Mesodermal cell (in vitro differentiated cells): ENCODE results near the gene FAM114A1.
"Not testable (repeated sequence)": the region's sequence is repeated elsewhere in the genome, so short reads cannot be mapped to it uniquely, and the experiment has no call there.

Experiments
- H3K27ac ChIP-seq: 2 replicates; pipeline ENCODE4 v1.7.0; 2013; ENCODE audit warnings: mild to moderate bottlenecking, low read depth, low read length, moderate library complexity; ENCODE audit not compliant: severe bottlenecking
- H3K36me3 ChIP-seq: 2 replicates; pipeline ENCODE4 v1.7.1; 2013; ENCODE audit warnings: mild to moderate bottlenecking, low read length, moderate library complexity; ENCODE audit not compliant: control insufficient read depth, insufficient read depth
- H3K4me1 ChIP-seq: one replicate; pipeline ENCODE4 v1.7.1; 2013; ENCODE audit warnings: mild to moderate bottlenecking, low read length; ENCODE audit not compliant: insufficient read depth, control insufficient read depth, poor library complexity, severe bottlenecking
- H3K4me3 ChIP-seq: 2 replicates; pipeline ENCODE4 v1.7.0; 2013; ENCODE audit warnings: low read length, control low read depth, mild to moderate bottlenecking; ENCODE audit not compliant: insufficient read depth, poor library complexity, severe bottlenecking; ENCODE audit errors: extremely low read depth
- H3K9me3 ChIP-seq: 2 replicates; pipeline ENCODE4 v1.7.1; 2013; ENCODE audit warnings: mild to moderate bottlenecking, low read length, moderate library complexity; ENCODE audit not compliant: control insufficient read depth
- WGBS, 2 experiments: methylation state at CpG; one replicate each; pipeline ENCODE4 v1.1.5; 2013; ENCODE audit warnings: missing lambda C conversion rate in 2 of 2; ENCODE audit not compliant: insufficient coverage in 2 of 2; 5-methylcytosine and 5-hydroxymethylcytosine counted together

FAM114A1 gene

DNA sequence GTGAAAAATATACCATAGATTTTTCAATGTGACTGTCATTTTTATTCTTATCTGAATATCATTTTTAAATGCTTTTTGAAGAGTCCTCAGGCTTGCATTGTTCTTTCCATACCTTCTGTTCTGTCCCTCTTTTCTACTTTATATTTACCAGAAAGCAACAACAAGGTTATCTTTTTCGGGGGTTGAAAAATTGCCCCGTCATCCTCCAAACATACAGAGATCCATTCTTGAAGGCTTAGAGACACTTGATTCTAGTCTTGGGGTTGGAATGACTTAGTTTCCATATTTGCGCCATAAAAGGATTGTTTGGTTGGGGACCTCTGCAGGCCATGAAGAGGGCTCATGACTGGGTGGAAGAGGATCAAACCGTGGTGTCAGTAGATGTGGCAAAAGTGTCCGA lies 63.5 kb downstream of the FAM114A1 start:
- WGBS, 2 experiments, result 100% methylated on average over 3 of the region's 5 CpGs
- Histone ChIP-seq H3K4me1 (no peaks in the 10 kb centered on the region), H3K4me3 (no peak overlapping the region), H3K27ac (no peak overlapping the region), H3K9me3 (no peaks in the 10 kb centered on the region), H3K36me3 (peaks cover 92% of the 10 kb centered on the region)

DNA sequence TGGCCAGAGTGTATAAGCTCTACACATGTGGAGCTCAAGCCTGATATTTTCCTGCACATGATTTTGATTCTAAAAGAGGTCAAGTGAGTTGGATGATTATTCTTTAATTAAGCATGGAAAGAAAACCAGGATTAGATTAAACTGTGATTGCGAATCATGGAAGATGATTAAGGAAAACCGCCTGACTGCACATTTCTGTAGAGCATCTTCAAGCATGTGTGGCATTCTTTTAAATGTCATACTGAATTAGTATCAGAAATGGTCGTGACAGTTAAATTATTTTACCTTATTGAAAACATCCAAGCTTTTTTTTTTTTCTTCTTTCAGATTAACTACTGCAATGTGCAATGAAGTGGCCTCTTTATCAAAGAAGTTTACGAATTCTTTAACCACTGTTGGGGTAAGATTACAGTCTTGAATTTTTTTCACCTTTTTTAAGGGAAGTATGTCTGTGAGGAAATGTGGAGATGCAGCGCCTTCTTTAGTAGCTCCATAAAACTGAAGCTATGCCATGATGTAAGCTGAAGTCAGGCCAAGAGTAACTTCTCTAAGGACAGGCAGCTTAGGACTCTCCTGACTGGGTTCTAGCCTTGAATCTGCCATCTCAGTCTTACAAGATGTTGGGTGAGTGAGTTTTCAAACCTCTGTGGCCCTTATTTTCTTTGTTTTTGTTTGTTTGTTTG lies 67.9 kb downstream of the FAM114A1 start:
- WGBS, 2 experiments, result 80 to 100% methylated on average over 3 of the region's 5 CpGs
- no peaks in the 10 kb centered on the region for H3K4me1 ChIP-seq
- H3K36me3 ChIP-seq, result peaks cover 92% of the 10 kb centered on the region
- no peaks in the 10 kb centered on the region for H3K9me3 ChIP-seq
- no peak overlapping the region for H3K27ac ChIP-seq
- no peak overlapping the region for H3K4me3 ChIP-seq

DNA sequence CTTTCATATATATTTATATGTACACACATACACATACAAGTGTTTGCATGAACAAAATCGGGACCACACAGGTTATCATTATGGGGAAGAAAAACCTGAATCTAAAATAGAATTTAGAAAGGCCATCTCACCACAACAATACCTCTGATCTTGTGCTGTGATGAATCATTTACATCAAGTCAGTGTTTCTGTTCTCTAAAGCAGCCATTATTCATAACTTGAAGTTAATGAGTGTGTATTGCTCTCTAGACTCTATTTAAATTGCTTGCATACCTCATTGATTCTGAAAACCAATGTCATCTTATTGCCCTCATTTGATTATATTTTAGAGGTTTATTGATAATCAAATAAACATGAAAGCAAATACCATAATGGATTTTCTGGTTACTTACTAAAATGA lies 71.6 kb downstream of the FAM114A1 start:
- no peak overlapping the region for H3K27ac ChIP-seq
- no peaks in the 10 kb centered on the region for H3K4me1 ChIP-seq
- no peaks in the 10 kb centered on the region for H3K9me3 ChIP-seq
- no peak overlapping the region for H3K4me3 ChIP-seq
- no CpG with 5 or more reads among the region's 1 CpG for WGBS, 2 experiments
- H3K36me3 ChIP-seq, result peaks cover 86% of the 10 kb centered on the region

DNA sequence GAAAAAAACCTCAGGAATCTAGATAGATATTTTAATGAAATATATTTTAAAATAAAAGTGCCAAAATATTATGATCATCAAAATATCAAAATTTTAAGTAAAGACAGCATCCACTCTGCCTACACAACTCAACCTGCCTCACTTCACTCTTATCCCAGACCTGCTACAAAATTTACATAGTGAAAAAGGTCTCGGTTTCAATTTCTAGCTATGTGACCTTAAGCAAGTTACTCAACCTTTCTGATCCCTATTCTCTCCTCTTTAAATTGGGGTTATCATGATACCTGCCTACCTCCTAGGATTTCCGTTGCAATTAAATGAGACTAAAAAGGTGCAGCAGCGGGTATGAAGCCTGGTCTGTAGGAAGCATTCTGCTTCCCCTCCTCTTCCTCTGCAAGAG lies 72.9 kb downstream of the FAM114A1 start:
- WGBS, 2 experiments, result 94 to 100% methylated on average over 1 to 3 of the region's 3 CpGs
- Histone ChIP-seq H3K36me3 (peaks cover 88% of the 10 kb centered on the region), H3K4me3 (no peak overlapping the region), H3K9me3 (no peaks in the 10 kb centered on the region), H3K27ac (no peak overlapping the region), H3K4me1 (no peaks in the 10 kb centered on the region)

DNA sequence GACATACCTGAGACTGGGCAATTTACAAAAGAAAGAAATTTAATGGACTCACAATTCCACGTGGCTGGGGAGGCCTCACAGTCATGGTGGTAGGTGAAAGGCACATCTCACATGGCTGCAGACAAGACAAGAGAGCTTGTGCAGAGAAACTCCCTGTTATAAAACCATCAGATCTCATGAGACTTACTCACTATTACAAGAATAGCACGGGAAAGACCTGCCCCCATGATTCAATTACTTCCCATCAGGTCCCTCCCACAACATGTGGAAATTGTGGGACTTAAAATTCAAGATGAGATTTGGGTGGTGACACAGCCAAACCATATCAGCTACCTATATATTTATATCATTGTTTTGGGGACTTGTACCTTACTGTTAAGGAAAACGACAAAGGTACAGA lies 74.3 kb downstream of the FAM114A1 start:
- peaks cover 74% of the 10 kb centered on the region for H3K36me3 ChIP-seq
- WGBS, 2 experiments, result 94% methylated on average over 2 of the region's 3 CpGs; no CpG with 5 or more reads in 1 of the 2 experiments
- not testable (repeated sequence) for H3K4me1 ChIP-seq, H3K9me3 ChIP-seq, H3K27ac ChIP-seq, H3K4me3 ChIP-seq

DNA sequence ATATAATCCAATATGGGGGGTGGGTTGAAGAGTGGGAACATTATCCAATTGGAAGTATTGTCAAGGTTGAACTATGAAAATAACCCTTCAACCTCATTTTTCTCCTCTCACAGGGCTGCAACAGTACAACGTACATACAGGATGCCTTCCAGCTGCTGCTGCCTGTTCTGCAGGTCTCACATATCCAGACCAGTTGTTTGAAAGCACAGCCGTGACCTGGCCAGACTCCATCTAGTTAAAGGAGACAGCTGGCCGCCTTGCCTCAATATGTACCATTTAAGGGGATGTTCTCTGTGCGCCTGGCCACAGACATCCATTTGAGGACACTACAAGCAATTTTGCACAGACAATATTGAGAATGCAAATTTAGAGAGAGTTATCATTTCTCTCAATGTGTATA lies 75.7 kb downstream of the FAM114A1 start:
- H3K4me1 ChIP-seq, result peaks cover 4% of the 10 kb centered on the region
- 94 to 100% methylated on average over 2 to 3 of the region's 4 CpGs for WGBS, 2 experiments
- no peak overlapping the region for H3K27ac ChIP-seq
- H3K36me3 ChIP-seq, result peaks cover 61% of the 10 kb centered on the region
- no peaks in the 10 kb centered on the region for H3K9me3 ChIP-seq
- H3K4me3 ChIP-seq, result no peak overlapping the region

DNA sequence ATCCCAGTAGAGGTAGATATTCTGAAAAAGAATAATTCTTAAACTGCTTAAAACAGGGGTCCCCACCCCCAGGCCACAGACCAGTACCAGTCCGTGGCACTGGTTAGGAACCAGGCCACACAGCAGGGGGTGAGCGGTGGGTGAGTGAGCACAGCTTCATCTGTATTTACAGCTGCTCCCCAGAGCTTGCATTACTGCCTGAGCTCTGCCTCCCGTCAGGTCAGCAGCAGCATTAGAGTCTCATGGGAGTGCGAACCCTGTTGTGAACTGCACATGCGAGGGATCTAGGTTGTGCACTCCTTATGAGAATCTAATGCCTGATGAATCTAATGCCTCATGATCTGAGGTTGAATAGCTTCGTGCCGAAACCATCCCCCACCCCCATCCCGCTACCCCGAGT lies 76.8 kb downstream of the FAM114A1 start:
- peaks cover 50% of the 10 kb centered on the region for H3K36me3 ChIP-seq
- H3K4me3 ChIP-seq, result no peak overlapping the region
- 86 to 95% methylated on average over 6 to 8 of the region's 9 CpGs for WGBS, 2 experiments
- no peaks in the 10 kb centered on the region for H3K9me3 ChIP-seq
- H3K27ac ChIP-seq, result no peak overlapping the region
- H3K4me1 ChIP-seq, result peaks cover 15% of the 10 kb centered on the region

DNA sequence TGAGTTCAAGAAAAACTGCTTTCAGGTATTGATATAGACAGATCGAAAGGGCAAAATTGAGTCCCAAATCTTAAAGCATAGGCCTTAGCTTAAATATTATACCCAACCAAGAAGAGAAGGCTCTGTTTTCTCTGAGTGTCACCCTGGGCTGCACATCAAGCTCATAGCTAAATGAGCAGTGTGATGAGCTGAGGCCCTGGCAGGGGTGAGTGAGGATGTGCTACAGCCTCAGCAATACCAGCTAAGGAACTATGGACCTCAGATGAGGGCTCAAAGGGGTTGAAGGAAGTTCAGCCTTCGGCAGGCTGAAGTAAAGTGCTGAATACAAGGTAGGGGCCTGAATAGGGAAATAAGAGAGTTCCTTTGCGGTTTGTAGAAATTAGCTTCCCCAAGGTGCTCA lies 79.3 kb downstream of the FAM114A1 start:
- Histone ChIP-seq H3K27ac (no peak overlapping the region), H3K36me3 (peaks cover 30% of the 10 kb centered on the region), H3K9me3 (no peaks in the 10 kb centered on the region), H3K4me1 (peaks cover 20% of the 10 kb centered on the region), H3K4me3 (no peak overlapping the region)
- WGBS, 2 experiments, result 87 to 96% methylated on average over 2 to 3 of the region's 3 CpGs

DNA sequence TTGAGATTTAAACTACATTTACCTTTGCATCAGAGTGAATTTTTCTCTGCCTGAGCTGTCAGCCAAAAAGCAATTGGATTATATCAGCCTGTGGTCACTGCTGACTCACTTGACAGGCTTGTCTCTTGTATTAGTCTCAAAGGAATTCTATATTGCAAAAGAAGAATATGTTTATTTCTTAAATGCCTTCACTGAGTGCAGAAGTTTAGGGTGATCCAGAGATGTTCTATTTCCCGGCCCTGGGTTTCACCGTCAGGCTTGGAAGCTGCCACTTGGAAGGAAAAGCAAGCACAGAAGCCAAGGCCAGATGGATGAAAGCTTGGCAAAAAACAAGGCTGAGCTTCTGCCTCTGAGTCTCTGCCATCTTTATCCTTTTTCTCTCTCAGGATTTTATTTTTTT lies 80.9 kb downstream of the FAM114A1 start:
- WGBS, 2 experiments, result 86 to 97% methylated on average over 2 of the region's 2 CpGs
- peak overlapping the region; percentile 62 for H3K27ac ChIP-seq

DNA sequence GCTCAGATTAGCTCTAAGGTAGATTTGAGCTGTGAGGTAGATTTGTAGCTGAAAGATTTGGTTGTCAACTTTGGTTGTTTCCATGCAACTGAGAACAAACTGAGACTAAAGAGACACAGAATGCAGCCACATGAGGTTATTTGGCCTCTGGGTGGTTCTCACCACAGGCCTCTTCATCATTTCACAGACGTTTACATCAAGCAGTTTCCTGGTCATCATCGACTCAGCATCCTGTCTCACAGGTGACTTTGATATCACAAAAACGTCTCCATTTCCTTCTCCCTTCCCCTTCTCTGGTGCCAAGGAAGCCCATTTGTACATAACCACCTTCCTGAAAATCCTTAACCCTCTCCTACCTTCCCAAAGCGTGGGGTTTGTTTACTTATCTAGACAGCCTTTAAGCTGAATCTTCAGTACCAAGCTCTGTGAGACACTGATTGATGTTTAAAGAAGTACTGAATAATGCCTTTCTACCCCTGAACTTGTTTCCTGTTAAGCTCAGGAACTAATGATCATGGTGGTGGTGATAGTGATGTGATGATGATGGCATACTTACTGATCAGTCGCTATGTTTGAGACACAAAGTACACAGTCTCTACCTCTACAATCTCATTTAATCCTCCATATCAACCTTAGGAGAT lies 81.9 kb downstream of the FAM114A1 start:
- Histone ChIP-seq H3K27ac (no peak overlapping the region), H3K9me3 (no peaks in the 10 kb centered on the region), H3K4me1 (peaks cover 20% of the 10 kb centered on the region), H3K4me3 (no peak overlapping the region), H3K36me3 (peaks cover 9% of the 10 kb centered on the region)
- 48 to 61% methylated on average over 3 of the region's 5 CpGs for whole genome bisulfite sequencing, 2 experiments

More for the DNA sequence above, 80.9 kb downstream of the FAM114A1 start:
- H3K36me3 ChIP-seq, result peaks cover 14% of the 10 kb centered on the region
- H3K4me3 ChIP-seq, result no peak overlapping the region
- H3K9me3 ChIP-seq, result no peaks in the 10 kb centered on the region
- peaks cover 20% of the 10 kb centered on the region for H3K4me1 ChIP-seq

DNA sequence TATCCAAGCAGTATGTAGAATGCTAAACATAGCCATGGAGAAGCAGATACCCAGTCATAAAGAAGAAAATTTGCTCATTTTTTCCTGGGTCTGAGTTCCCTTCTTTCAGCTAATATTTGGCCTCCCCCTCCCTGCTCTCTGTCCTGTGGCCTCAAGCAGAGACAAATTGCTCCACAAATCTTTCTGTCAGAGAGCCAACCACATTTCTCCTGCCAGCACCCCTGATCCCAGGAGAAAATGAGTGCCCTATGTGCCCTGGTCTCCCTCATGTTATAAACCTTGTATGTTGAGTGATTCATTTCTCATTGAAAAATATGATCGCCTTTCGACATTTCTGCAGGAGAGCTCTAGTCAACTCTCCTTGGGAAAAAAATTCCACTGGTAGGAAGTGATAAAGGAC lies 82.6 kb downstream of the FAM114A1 start:
- peaks cover 20% of the 10 kb centered on the region for H3K4me1 ChIP-seq
- peaks cover 3% of the 10 kb centered on the region for H3K36me3 ChIP-seq
- H3K9me3 ChIP-seq, result no peaks in the 10 kb centered on the region
- no peak overlapping the region for H3K4me3 ChIP-seq
- WGBS, 2 experiments, result 100% methylated on average over 2 of the region's 2 CpGs
- peak overlapping the region; percentile 36 for H3K27ac ChIP-seq
